OCI-LY7 (cell line): ENCODE results near the gene PPL.

Experiments
- EZH2phosphoT487 ChIP-seq: fragments of 200-600 bp; sonication (generic); IDR thresholded peaks from 2 replicates; pipeline ENCODE4 v1.6.1; 2018; ENCODE audit warnings: low read depth, borderline replicate concordance, mild to moderate bottlenecking, mixed run types, antibody characterized with exemption, low read length, moderate library complexity, mixed read lengths
- TF ChIP-seq, protein P1 (sequence below): fragments of 200-600 bp; sonication (generic); conservative IDR thresholded peaks from 2 replicates; pipeline ENCODE4 v1.5.1; 2014; ENCODE audit warnings: mild to moderate bottlenecking, antibody characterized with exemption, low read length, moderate library complexity, mixed read lengths

DNA sequence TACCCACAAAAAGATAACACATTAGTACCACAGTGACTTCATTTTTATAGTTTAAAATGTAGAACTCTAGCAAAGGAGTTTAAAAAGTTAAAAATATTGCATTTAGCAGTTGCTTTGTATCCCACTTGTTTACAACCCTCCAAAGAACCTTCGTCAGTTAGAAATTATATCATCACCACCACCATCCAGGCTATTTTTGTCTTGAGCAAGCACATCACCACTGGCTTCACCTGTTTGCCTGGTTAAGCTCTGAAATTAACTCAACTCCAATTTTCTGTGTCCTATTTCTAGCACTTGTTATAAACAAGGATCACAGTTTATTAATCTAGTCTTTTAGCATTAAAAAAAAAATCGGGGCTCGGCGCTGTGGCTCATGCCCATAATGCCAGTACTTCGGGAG, 96.0 kb downstream of the PPL start:
- TF ChIP-seq, protein P1, sequence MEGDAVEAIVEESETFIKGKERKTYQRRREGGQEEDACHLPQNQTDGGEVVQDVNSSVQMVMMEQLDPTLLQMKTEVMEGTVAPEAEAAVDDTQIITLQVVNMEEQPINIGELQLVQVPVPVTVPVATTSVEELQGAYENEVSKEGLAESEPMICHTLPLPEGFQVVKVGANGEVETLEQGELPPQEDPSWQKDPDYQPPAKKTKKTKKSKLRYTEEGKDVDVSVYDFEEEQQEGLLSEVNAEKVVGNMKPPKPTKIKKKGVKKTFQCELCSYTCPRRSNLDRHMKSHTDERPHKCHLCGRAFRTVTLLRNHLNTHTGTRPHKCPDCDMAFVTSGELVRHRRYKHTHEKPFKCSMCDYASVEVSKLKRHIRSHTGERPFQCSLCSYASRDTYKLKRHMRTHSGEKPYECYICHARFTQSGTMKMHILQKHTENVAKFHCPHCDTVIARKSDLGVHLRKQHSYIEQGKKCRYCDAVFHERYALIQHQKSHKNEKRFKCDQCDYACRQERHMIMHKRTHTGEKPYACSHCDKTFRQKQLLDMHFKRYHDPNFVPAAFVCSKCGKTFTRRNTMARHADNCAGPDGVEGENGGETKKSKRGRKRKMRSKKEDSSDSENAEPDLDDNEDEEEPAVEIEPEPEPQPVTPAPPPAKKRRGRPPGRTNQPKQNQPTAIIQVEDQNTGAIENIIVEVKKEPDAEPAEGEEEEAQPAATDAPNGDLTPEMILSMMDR: no peak
- TF ChIP-seq EZH2phosphoT487: no peak
